Measurements from ENCODE around the gene FASN. TPM values are rescaled to one million over a fixed set of nuclear protein-coding genes. Genes with fewer than 3 reads are reported as not detected.
A peak's percentile ranks its signal among the peaks of the same experiment; 100 is the strongest.

FASN gene
- total and polyA plus RNA-seq, 2 of the 13 experiments (the other 11 are each of a cell fraction or from before 2014, with no cell fraction given), result 51.7 to 101 TPM

GRCh38 chr17:82050761-82051641, 47.0 kb downstream of the FASN start (continued):
- 0 out of 2 replicates have a peak, but pooled peaks have one; percentile 12 for TF ChIP-seq SIN3A (IDR thresholded peaks at IDR 0.05; ENCODE audit: borderline replicate concordance, low read depth, low read length)
- no peak for TF ChIP-seq TEF (CRISPR knock-in tag; IDR thresholded peaks at IDR 0.05)
- no peak for TF ChIP-seq ZNF24 (IDR thresholded peaks at IDR 0.05)
- 0 out of 2 replicates have a peak, but pooled peaks have one; percentile 38 for TF ChIP-seq TP53 (CRISPR knock-in tag; conservative IDR thresholded peaks at IDR 0.05)
- TF ChIP-seq ZFP90 (CRISPR knock-in tag; IDR thresholded peaks at IDR 0.05; ENCODE audit: borderline replicate concordance), result no peak
- TF ChIP-seq ARNT2 (CRISPR knock-in tag; IDR thresholded peaks at IDR 0.05; ENCODE audit: low read depth), result 0 out of 2 replicates have a peak, but pooled peaks have one; percentile 63
- peak; percentile 80 for TF ChIP-seq ZFP91 (CRISPR knock-in tag; IDR thresholded peaks at IDR 0.05; ENCODE audit: borderline replicate concordance)
- TF ChIP-seq DZIP1 (CRISPR knock-in tag; IDR thresholded peaks at IDR 0.05), result no peak

All from HepG2 (cell line).